Left renal cortex interstitium (tissue), 4 donors: ENCODE measurements around the gene SH3PXD2A. TPM values are rescaled to one million over a fixed set of nuclear protein-coding genes. Genes with fewer than 3 reads are reported as not detected.

Experiments
- DNase-seq, 4 donors: peaks; one replicate each; pipeline ENCODE4 v3.0.0-alpha.2; 2013; ENCODE audit warnings: low read depth in 4 of 4, low spot score in 2 of 4, missing footprints in 1 of 4
- polyA plus RNA-seq, 4 donors: library from polyadenylated mRNA; unstranded; fragments of 120-200 nt; gene quantifications; one replicate each; pipeline ENCODE4 v1.2.1, GENCODE V29; 2013; ENCODE audit not compliant: insufficient read length in 4 of 4

Gene SH3PXD2A
- polyA plus RNA-seq, 4 donors, result 27.6 to 35.5 (median 29.4) TPM

GRCh38 chr10:103559776-103560175 lies 295.6 kb downstream of the SH3PXD2A start:
- DNase-seq, result no peak

- no peak for DNase-seq
Observed at GRCh38 chr10:103558911-103559310, 296.5 kb downstream of the SH3PXD2A start.

- DNase-seq, result no peak
Observed at GRCh38 chr10:103557455-103557854, 297.9 kb downstream of the SH3PXD2A start.

- no peak for DNase-seq
Observed at GRCh38 chr10:103556383-103557007, 298.9 kb downstream of the SH3PXD2A start.

- DNase-seq, result no peak
Observed at GRCh38 chr10:103555712-103556111, 299.7 kb downstream of the SH3PXD2A start.

GRCh38 chr10:103555325-103555649 lies 300.1 kb downstream of the SH3PXD2A start:
- no peak for DNase-seq

GRCh38 chr10:103554488-103555324 lies 300.7 kb downstream of the SH3PXD2A start:
- peak in 2 of 4 donors; percentile 49 to 54 for DNase-seq

GRCh38 chr10:103553743-103554487 lies 301.5 kb downstream of the SH3PXD2A start:
- no peak for DNase-seq

GRCh38 chr10:103552856-103553742 lies 302.3 kb downstream of the SH3PXD2A start:
- DNase-seq, result no peak

- no peak for DNase-seq
Observed at GRCh38 chr10:103551619-103552602, 303.5 kb downstream of the SH3PXD2A start.

- no peak for DNase-seq
Observed at GRCh38 chr10:103550229-103550628, 305.1 kb downstream of the SH3PXD2A start.

GRCh38 chr10:103549349-103549685 lies 306.1 kb downstream of the SH3PXD2A start:
- DNase-seq, result no peak

GRCh38 chr10:103548581-103549348 lies 306.6 kb downstream of the SH3PXD2A start:
- DNase-seq, result no peak

- no peak for DNase-seq
Observed at GRCh38 chr10:103548006-103548405, 307.4 kb downstream of the SH3PXD2A start.

- DNase-seq, result no peak
Observed at GRCh38 chr10:103547391-103547946, 307.9 kb downstream of the SH3PXD2A start.

GRCh38 chr10:103546401-103546800 lies 309.0 kb downstream of the SH3PXD2A start:
- no peak for DNase-seq

- DNase-seq, result no peak
Observed at GRCh38 chr10:103545771-103546281, 309.6 kb downstream of the SH3PXD2A start.

- no peak for DNase-seq
Observed at GRCh38 chr10:103545366-103545765, 310.0 kb downstream of the SH3PXD2A start.
